Right lobe of liver (tissue), 6 donors: Measurements from ENCODE around the gene DRD5. TPM values are rescaled to one million over a fixed set of nuclear protein-coding genes. Genes with fewer than 3 reads are reported as not detected.
"Not testable (repeated sequence)": the region's sequence is repeated elsewhere in the genome, so short reads cannot be mapped to it uniquely, and the experiment has no call there.

Experiments
- ATAC-seq, 4 donors: fragments of 200-7000 bp; cut with Tn5 transposase; one replicate each; pipeline ENCODE4 v1.9.1; 2020; ENCODE audit warnings: mild to moderate bottlenecking in 4 of 4, moderate library complexity in 4 of 4
- DNase-seq, 3 donors: peaks; one replicate each; pipeline ENCODE4 v3.0.0-alpha.2; 2020
- H3K27ac ChIP-seq, 3 donors: fragments of 200-600 bp; one replicate each; pipeline ENCODE4 v1.8.0; 2022
- H3K27me3 ChIP-seq, 2 donors: fragments of 200-600 bp; one replicate each; pipeline ENCODE4 v1.8.0; 2022
- H3K36me3 ChIP-seq, 4 donors: fragments of 200-600 bp; sonication (generic) in 1 of 4; one replicate each; pipeline versions ENCODE4 v1.5.1 to v1.8.0; 2017 to 2022; ENCODE audit warnings: control low read depth in 1 of 4
- H3K4me1 ChIP-seq, 4 donors: fragments of 200-600 bp; sonication (generic) in 1 of 4; one replicate each; pipeline versions ENCODE4 v1.5.1 to v1.8.0; 2017 to 2022; ENCODE audit warnings: control low read depth in 1 of 4
- H3K4me3 ChIP-seq, 3 donors: fragments of 200-600 bp; one replicate each; pipeline ENCODE4 v1.8.0; 2022
- H3K9me3 ChIP-seq, 4 donors: fragments of 200-600 bp; sonication (generic) in 1 of 4; one replicate each; pipeline versions ENCODE4 v1.5.1 to v1.8.0; 2017 to 2022; ENCODE audit warnings: control low read depth in 1 of 4
- CTCF ChIP-seq, 4 donors: fragments of 200-600 bp in 3 of 4; fragments of 450-650 bp in 1 of 4; IDR thresholded peaks; one replicate each; pipeline versions ENCODE4 v1.5.1 to v1.8.0; 2016 to 2022; ENCODE audit warnings: antibody characterized with exemption in 4 of 4, mild to moderate bottlenecking in 2 of 4
- POLR2A ChIP-seq: fragments of 450-650 bp; IDR thresholded peaks from one replicate; pipeline ENCODE4 v1.6.1; 2017; ENCODE audit warnings: antibody characterized with exemption, mild to moderate bottlenecking
- WGBS: methylation state at CpG from one replicate; pipeline ENCODE4 v1.1.6; 2018; ENCODE audit warnings: low coverage, low lambda C conversion rate; ENCODE audit not compliant: insufficient coverage; ENCODE audit errors: missing lambda C conversion rate; 5-methylcytosine and 5-hydroxymethylcytosine counted together
- intact Hi-C, 2 donors: fragments of 100-400 bp; cut with DNase I; formaldehyde crosslinking; loops; one replicate each; pipeline versions ENCODE4 v1.11.2 to v1.14.1; 2022
- long read RNA-seq: library from polyadenylated mRNA; unstranded; transcript quantifications from one replicate; pipeline ENCODE4 v2.0.0, GENCODE V29; 2019
- total RNA-seq, 6 experiments: library from RNA; depleted of rRNA in 2 of 6; stranded (reverse); fragments of >200 nt in 2 of 6; fragmentation: NEBNext Ultra II Directional in 3 of 6; extraction: Animal tissue kit (Norgen Biotek cat#: 25700) in 3 of 6; gene quantifications; one replicate each; pipeline versions ENCODE4 v1.1.0 to v1.2.4, GENCODE V29; 2016 to 2023
- donor health status: DM: no; HTN: yes; CAD: no.
- donor health status: DM: no; HTN: no; CAD: no.
- donor health status: DM: no; HTN: no; CAD: no.
- donor health status: DM: no; HTN: yes; CAD: no.
- donor health status: DM: no; HTN: yes; CAD: no.

DRD5 gene
- not detected for total RNA-seq
- long read RNA-seq, result 0 reads

GRCh38 chr4:9781343-9782135, at the start of gene DRD5:
Gene DRD5 (plus strand): TSS chr4:9781634. CDS start chr4:9782030, 396 bp downstream.
- Histone ChIP-seq H3K27ac (no peak within 1 kb of the TSS), H3K4me3 (no peak within 1 kb of the TSS), H3K27me3 (no peaks in the 10 kb centered on the region), H3K36me3 (no peaks in the 10 kb centered on the region), H3K4me1 (no peaks in the 10 kb centered on the region), H3K9me3 (no peaks in the 10 kb centered on the region)
- intact Hi-C loops, result no loop called here
- DNase-seq (no peak), ATAC-seq (no peak)
- TF ChIP-seq POLR2A (no peak), CTCF (IDR thresholded peaks at IDR 0.05) (no peak)
- WGBS, result 0% methylated on average over 6 of the region's 78 CpGs

GRCh38 chr4:9732256-9732655, 49.2 kb upstream of the DRD5 start:
- H3K36me3 ChIP-seq, intact Hi-C loops, H3K9me3 ChIP-seq, H3K27me3 ChIP-seq, H3K4me1 ChIP-seq, ATAC-seq, H3K4me3 ChIP-seq, H3K27ac ChIP-seq, DNase-seq: not testable (repeated sequence)
- 38% methylated on average over 1 of the region's 4 CpGs for WGBS

- no peak for TF ChIP-seq CTCF (IDR thresholded peaks at IDR 0.05)
- no peak for TF ChIP-seq POLR2A
- H3K27me3 ChIP-seq, result no peaks in the 10 kb centered on the region
- intact Hi-C loops, result no loop called here
- WGBS, result 78% methylated on average over 5 of the region's 5 CpGs
- H3K9me3 ChIP-seq, result no peaks in the 10 kb centered on the region
- no peak for DNase-seq
- no peaks in the 10 kb centered on the region for H3K4me1 ChIP-seq
- no peak for ATAC-seq
- H3K27ac ChIP-seq, result no peak overlapping the region
- no peak overlapping the region for H3K4me3 ChIP-seq
- no peaks in the 10 kb centered on the region for H3K36me3 ChIP-seq
Observed at GRCh38 chr4:9735515-9735914, 45.9 kb upstream of the DRD5 start.

- intact Hi-C loops, H3K36me3 ChIP-seq, H3K27me3 ChIP-seq, H3K4me1 ChIP-seq, ATAC-seq, H3K27ac ChIP-seq, DNase-seq, H3K4me3 ChIP-seq, H3K9me3 ChIP-seq: not testable (repeated sequence)
- WGBS, result 63% methylated on average over 5 of the region's 7 CpGs
Observed at GRCh38 chr4:9737280-9737679, 44.2 kb upstream of the DRD5 start.

GRCh38 chr4:9743789-9744188, 37.6 kb upstream of the DRD5 start:
- H3K4me1 ChIP-seq, intact Hi-C loops, H3K9me3 ChIP-seq, H3K27me3 ChIP-seq, H3K36me3 ChIP-seq, DNase-seq, H3K27ac ChIP-seq, ATAC-seq, H3K4me3 ChIP-seq: not testable (repeated sequence)
- 84% methylated on average over 3 of the region's 4 CpGs for WGBS

GRCh38 chr4:9745782-9746181, 35.7 kb upstream of the DRD5 start:
- WGBS, result 88% methylated on average over 7 of the region's 13 CpGs
- TF ChIP-seq POLR2A, result no peak
- no peak for TF ChIP-seq CTCF (IDR thresholded peaks at IDR 0.05)
- no peaks in the 10 kb centered on the region for H3K36me3 ChIP-seq
- H3K9me3 ChIP-seq, result no peaks in the 10 kb centered on the region
- H3K4me3 ChIP-seq, result no peak overlapping the region
- no peaks in the 10 kb centered on the region for H3K27me3 ChIP-seq
- intact Hi-C loops, result no loop called here
- H3K4me1 ChIP-seq, result no peaks in the 10 kb centered on the region
- ATAC-seq, result no peak
- DNase-seq, result no peak
- no peak overlapping the region for H3K27ac ChIP-seq
